VCaP (cell line): ENCODE results near the gene CCR4.
"Not testable (repeated sequence)": the region's sequence is repeated elsewhere in the genome, so short reads cannot be mapped to it uniquely, and the experiment has no call there.

ENCODE experiments used
- H3K27ac ChIP-seq: fragments of 450-650 bp; 2 replicates; pipeline ENCODE4 v1.5.1; 2017
- CTCF ChIP-seq: fragments of 450-650 bp; conservative IDR thresholded peaks from 2 replicates; pipeline ENCODE4 v1.5.1; 2017; ENCODE audit warnings: mild to moderate bottlenecking, moderate library complexity

Gene CCR4

GRCh38 chr3:32951410-32951811 is at the start of gene CCR4:
TSS of gene CCR4 (plus strand) at chr3:32951644. CDS start at chr3:32953423, 1,779 bp downstream.
- H3K27ac ChIP-seq, result no peak within 1 kb of the TSS

GRCh38 chr3:32902887-32903371 is 48.5 kb upstream of the CCR4 start:
- H3K27ac ChIP-seq, result not testable (repeated sequence)

More at GRCh38 chr3:32951410-32951811, at the start of gene CCR4:
- TF ChIP-seq CTCF, result no peak

- no peak for TF ChIP-seq CTCF
- no peak overlapping the region for H3K27ac ChIP-seq
Observed at GRCh38 chr3:32903953-32904352, 47.5 kb upstream of the CCR4 start.

GRCh38 chr3:32909999-32910398 is 41.4 kb upstream of the CCR4 start:
- no peak for TF ChIP-seq CTCF
- no peak overlapping the region for H3K27ac ChIP-seq

- TF ChIP-seq CTCF, result no peak
- no peak overlapping the region for H3K27ac ChIP-seq
Observed at GRCh38 chr3:32910954-32911353, 40.5 kb upstream of the CCR4 start.

- TF ChIP-seq CTCF, result no peak
- H3K27ac ChIP-seq, result no peak overlapping the region
Observed at GRCh38 chr3:32912046-32912445, 39.4 kb upstream of the CCR4 start.

GRCh38 chr3:32913790-32914446 is 37.5 kb upstream of the CCR4 start:
- H3K27ac ChIP-seq, result no peak overlapping the region
- 0 out of 2 replicates have a peak, but pooled peaks have one; percentile 9 for TF ChIP-seq CTCF

- no peak overlapping the region for H3K27ac ChIP-seq
- TF ChIP-seq CTCF, result no peak
Observed at GRCh38 chr3:32919920-32920319, 31.5 kb upstream of the CCR4 start.
